ENCODE data around the gene PRDM4. TPM values are rescaled to one million over a fixed set of nuclear protein-coding genes. Genes with fewer than 3 reads are reported as not detected.

Gene PRDM4
- total and polyA plus RNA-seq, 2 of the 13 experiments (the other 11 are each of a cell fraction or from before 2014, with no cell fraction given), result 9.9 to 15.3 TPM

GRCh38 chr12:107685360-107686248 is 75.3 kb downstream of the PRDM4 start, which contains the start of gene PWP1 (continued):
- TF ChIP-seq RERE (CRISPR knock-in tag; IDR thresholded peaks at IDR 0.05; ENCODE audit: low read depth) (no peak), CHD4 (IDR thresholded peaks at IDR 0.05; ENCODE audit: borderline replicate concordance, low read length) (peak; percentile 82; the same call in 1 of the 2 replicates), STAT6 (CRISPR knock-in tag; IDR thresholded peaks at IDR 0.05; ENCODE audit: borderline replicate concordance) (no peak), ZNF530 (CRISPR knock-in tag; IDR thresholded peaks at IDR 0.05; ENCODE audit: low read depth) (no peak), ZNF691 (CRISPR knock-in tag; IDR thresholded peaks at IDR 0.05; ENCODE audit: borderline replicate concordance, low read depth) (0 out of 2 replicates have a peak, but pooled peaks have one; percentile 45), SOX6 (IDR thresholded peaks at IDR 0.05) (no peak), SOX6 (CRISPR knock-in tag; IDR thresholded peaks at IDR 0.05) (peak; percentile 55), IRF2 (CRISPR knock-in tag; IDR thresholded peaks at IDR 0.05) (peak; percentile 88), ZNF552 (CRISPR knock-in tag; IDR thresholded peaks at IDR 0.05; ENCODE audit: borderline replicate concordance) (peak; percentile 88), MTF1 (CRISPR knock-in tag; IDR thresholded peaks at IDR 0.05) (0 out of 2 replicates have a peak, but pooled peaks have one; percentile 72), YEATS4 (CRISPR knock-in tag; IDR thresholded peaks at IDR 0.05; ENCODE audit: borderline replicate concordance) (peak; percentile 97), ZNF567 (CRISPR knock-in tag; IDR thresholded peaks at IDR 0.05; ENCODE audit: borderline replicate concordance) (no peak), TBL1XR1 (IDR thresholded peaks at IDR 0.05; ENCODE audit: borderline replicate concordance, low read length, partially characterized antibody) (no peak)
- TF ChIP-seq, protein P1, sequence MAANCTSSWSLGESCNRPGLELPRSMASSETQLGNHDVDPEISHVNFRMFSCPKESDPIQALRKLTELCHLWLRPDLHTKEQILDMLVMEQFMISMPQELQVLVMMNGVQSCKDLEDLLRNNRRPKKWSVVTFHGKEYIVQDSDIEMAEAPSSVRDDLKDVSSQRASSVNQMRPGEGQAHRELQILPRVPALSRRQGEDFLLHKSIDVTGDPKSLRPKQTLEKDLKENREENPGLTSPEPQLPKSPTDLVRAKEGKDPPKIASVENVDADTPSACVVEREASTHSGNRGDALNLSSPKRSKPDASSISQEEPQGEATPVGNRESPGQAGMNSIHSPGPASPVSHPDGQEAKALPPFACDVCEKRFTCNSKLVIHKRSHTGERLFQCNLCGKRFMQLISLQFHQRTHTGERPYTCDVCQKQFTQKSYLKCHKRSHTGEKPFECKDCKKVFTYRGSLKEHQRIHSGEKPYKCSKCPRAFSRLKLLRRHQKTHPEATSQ (CRISPR knock-in tag; IDR thresholded peaks at IDR 0.05; ENCODE audit: borderline replicate concordance), result no peak
- TF ChIP-seq, protein P2, sequence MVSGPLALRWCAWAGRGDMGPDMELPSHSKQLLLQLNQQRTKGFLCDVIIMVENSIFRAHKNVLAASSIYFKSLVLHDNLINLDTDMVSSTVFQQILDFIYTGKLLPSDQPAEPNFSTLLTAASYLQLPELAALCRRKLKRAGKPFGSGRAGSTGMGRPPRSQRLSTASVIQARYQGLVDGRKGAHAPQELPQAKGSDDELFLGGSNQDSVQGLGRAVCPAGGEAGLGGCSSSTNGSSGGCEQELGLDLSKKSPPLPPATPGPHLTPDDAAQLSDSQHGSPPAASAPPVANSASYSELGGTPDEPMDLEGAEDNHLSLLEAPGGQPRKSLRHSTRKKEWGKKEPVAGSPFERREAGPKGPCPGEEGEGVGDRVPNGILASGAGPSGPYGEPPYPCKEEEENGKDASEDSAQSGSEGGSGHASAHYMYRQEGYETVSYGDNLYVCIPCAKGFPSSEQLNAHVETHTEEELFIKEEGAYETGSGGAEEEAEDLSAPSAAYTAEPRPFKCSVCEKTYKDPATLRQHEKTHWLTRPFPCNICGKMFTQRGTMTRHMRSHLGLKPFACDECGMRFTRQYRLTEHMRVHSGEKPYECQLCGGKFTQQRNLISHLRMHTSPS (CRISPR knock-in tag; IDR thresholded peaks at IDR 0.05; ENCODE audit: low read depth), result 0 out of 2 replicates have a peak, but pooled peaks have one; percentile 15
